ENCODE results near the gene CRTC1.

- no peak for TF ChIP-seq CTCF (IDR thresholded peaks at IDR 0.05)
- no peak for TF ChIP-seq POLR2A (IDR thresholded peaks at IDR 0.05)
- TF ChIP-seq POLR2AphosphoS5 (IDR thresholded peaks at IDR 0.05) = no peak
These were observed 33.5 kb upstream of the CRTC1 start for GRCh38 chr19:18650021-18650390.
